GM21619 (cell line): Measurements from ENCODE around the gene TTC24.

Experiments
- ATAC-seq: cut with Tn5 transposase; IDR thresholded peaks from one replicate; pipeline ENCODE4 v1.9.1; 2021; ENCODE audit not compliant: unreplicated experiment

Gene TTC24

DNA sequence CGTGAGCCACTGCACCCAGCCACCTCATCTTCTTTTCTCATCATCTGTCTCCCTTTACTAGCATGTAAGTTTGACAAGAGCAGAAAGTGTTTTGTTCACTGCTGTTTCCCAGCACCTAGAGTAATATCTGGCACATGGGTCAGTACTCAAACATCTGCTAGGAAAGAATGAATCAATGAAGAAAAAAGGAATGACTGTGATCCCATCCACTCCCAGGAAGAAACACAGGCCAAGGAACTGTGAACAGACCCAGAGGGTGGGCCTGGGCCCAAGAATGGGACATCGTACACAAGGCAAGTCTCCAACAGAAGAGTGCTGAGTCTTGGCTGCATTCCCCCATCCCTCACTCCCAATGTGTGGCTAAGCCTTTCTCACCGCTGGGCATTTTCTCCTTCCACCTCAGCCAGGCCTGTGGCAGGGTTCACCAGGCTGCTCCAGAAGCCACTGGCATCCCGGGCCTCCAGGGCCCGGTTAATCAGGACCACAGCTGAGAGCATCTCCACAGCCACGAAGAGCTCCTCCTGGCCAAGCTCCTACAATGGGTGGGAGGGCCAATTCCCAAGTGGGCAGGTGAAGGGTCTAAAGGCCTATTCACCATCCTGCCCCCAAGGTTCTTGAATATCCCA, 25.6 kb upstream of the TTC24 start:
- ATAC-seq, result no peak

DNA sequence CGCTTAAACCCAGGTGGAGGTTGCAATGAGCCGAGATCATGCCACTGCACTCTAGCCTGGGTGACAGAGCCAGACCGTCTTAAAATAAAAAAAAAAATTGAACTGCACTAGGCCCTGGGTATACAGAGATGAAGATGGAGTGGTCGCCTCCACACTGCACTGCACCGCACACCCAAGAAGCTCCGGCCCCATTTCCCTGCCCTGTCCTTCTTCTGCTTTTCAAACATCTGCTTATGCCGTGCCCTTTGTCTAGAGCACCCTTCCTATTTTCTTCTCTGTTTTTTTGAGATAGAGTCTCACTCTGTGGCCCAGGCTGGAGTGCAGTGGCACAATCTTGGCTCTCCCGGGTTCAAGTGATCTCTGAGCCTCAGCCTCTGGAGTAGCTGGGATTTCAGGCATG, 24.6 kb upstream of the TTC24 start:
- ATAC-seq, result no peak

DNA sequence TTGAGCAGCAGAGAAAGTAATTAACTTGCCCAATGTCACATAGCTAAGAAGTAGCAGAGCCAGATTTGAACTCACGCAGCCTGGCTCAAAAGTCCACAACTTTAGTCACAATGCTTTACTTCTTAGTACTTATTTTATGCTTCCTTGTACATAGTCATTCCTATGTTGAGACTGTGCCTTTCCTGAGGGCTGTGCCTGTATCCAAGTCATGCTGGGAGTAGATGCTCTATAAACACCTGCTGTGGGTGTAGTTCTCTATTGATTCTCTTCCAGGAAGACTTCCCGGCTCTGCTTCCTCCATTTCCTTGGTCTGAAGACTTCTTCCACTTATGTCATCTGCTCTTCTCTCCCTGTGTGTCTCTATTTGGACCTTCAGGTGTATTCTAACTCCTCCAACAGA, 23.8 kb upstream of the TTC24 start:
- no peak for ATAC-seq

DNA sequence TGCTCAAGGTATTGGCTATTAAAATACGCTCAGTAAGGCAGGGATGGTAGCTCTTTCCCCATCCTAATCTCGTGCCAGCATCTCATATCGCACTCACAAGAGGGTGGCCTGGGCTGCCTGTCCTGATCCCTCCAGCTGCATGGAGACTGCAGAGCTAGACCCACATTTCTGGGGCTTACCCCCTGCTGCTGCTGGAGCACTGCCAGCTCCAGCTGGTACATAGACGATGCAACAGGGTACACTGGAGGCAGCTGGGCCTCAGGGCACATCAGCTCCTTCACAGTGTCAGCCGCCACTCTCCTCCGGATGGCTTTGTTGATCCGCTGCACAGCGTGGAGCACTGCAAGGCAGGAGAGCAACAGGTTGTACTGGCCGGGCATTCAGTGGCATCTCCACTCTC, 23.2 kb upstream of the TTC24 start:
- no peak for ATAC-seq

DNA sequence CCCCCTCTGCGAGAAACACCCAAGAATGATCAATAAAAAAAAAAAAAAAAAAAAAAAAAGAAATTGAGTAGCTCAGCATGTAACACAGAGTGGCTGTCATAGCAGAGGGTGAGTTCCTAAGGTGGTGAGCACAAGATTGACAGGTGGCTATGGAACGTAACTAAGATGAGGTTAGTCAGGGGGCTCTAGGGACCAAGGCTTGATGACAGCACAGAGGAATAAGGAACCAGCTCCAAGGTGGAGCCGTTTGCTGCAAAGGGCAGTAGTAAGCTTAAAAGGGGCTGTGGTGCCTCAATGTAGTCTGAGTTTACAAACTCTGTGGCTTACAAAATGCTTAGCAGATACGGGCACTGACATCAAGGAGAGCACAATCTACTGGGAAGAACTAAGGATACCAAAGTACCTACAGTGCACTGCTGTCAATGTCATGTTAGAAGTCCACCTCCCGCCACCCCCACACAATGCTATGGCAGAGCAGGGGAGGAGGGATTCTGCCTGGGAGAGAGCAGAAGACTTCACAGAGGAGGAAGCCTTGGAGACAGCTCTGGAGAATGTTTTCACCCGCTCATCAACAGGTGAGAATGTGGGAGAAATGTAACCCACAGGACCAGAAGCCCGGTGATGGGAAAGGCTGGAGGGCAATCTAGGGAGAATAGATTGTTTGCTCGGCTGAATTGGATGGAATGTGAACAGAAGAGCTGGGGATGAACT, 20.3 kb upstream of the TTC24 start:
- no peak for ATAC-seq

DNA sequence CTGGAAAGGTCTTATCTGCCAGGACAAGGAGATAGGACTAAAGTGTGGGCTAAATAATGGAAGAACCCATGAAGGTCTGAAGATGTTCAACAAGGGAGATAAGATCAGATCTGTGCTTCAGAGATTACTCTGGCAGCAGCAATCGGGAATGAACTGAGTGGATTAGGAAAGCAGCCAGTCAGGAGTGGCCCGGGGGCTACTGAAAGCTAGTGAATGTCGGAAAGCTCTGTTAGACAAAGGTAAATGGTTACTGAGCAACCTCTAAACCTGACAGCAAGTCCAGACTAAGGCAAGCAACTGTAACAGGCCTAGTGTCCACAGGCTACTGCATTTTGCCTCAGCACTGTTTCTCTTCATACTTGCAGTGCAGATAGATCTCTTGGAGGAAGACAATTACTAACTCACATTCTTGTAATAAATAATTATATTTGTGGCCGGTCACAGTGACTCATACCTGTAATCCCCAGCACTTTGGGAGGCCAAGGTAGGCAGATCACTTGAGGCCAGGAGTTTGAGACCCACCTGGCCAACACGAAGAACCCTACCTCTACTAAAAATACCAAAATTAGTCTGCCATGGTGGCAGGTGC, 19.6 kb upstream of the TTC24 start:
- no peak for ATAC-seq

DNA sequence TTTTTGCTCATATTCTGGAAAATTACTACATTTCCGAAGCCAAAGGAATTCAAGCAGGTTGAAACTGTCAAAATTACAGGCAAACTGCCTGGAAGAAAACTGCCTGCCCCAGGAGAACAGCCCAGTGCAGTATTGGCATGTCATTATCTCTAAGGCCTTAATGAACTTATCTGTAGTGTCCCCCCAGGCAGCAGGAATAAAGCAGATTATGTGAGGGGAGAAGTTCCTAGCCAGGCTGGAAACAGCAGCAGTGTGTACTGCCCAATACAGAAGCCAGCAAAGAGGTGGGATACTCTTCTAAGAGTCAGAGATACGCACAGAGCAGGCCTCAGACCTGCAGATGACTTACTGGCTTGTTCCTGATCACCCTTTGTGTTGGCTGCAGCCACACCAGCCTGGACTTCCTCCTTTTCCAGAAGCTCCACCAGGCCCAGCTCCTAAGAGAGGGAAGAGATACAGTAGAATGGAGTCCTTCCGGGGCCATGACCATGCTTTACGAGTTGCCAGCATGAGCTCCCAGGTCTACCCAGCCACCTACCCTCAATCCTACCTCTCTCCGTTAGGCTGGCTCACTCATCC, 18.8 kb upstream of the TTC24 start:
- ATAC-seq, result no peak

DNA sequence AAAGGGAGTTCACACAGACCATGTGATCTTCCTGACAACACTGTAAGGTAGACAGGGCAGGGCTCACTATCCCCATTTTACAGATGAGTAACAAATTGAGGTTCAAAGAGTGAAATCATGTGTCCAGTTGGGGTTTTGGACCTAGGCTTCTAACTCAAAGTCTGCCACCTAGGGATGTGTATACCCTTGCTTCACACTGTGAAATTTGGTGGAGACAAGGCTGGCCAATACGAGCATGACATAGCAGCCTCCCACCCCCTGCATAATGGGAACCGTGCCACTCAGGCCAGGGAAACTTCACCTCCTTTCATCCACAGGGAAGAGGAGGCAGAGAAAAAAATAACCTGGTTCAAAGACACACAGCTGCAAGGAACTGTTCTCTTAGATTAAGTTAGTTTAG, 14.0 kb upstream of the TTC24 start:
- ATAC-seq, result no peak

DNA sequence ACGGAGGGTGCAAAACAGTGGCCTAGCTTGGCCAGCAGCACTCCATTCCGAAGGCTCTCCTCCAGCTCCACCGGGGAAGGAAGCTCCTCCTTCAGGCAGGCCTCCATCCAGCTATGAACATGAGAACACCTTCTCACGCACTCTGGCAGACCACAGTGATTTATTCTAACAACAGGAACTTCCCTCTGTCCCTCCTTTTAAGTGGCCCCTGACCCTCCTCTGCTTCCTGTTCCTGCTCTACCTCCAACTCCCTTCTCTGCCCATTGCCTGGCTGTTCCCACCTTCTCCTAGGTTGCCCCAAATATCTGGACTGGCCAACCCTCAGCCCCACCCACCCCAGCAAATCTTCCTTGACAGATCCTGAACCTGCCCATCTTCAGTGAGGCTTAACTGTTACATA, 13.1 kb upstream of the TTC24 start:
- ATAC-seq, result no peak

DNA sequence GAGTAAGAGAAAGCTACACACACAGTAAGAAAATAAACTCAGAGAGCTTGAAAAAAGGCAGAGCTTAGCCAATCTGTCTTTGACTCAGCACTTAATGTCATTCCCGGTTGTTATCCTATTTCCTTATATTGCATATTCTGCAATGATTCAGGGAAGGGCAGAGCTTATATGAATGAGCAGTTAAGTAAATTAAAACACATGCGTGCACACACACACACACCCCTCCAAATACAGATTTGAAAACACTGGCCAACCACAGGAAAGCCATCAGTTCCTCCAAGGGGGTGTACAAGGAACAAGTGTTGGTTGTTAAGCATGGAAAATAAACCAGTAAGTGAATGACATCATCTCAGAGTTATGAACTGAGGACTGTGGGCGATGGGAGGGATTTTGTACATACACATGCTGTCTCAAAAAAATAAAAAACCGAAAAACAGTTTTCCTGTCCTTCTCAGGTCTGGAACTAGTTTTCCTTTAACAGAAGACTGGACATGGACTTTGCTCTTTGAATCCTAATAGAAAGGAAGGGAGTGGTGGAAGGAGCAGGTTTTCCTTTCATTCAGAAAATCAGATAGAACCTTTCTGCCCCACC, 8.2 kb upstream of the TTC24 start:
- no peak for ATAC-seq

DNA sequence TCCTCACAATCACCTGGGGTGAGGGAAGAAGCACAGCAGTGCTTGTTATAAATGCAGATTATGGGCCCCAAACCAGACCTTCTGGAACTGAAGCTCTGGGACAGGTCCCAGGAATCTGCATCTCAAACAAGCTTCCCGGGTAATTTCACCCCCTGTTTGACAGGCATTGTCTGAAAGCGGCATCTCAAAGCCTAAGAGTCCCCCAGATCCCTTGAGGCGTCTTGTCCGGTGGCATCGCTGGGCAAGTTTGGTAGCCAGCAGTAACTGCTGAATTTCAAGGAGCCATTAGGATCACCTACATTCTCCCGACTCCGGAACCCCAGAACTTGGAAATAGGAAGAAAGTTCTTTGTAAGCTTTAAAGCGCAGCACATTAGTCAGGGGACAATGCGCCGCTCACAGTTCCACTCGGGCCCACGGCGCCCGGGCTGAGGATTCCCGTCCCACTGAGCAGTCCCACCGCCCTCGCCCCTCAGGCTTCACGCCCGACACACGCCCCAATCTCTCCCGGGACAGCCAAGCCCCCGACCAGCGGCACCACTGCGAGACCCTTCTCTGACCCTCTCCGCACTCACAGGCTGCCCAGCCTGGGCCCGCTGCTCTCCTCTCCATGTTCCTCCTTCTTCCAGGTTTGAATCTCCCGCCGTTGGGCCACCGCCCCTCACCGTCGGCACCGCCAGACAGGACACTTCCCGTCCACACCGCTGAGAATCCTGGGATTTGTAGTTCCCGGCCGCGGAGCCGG, 7.4 kb upstream of the TTC24 start, which contains the start of gene IQGAP3:
Gene IQGAP3, minus strand, starts transcription at position 647 of the 744 bp plus-strand sequence. Its CDS starts 36 bp downstream, at position 611.
- peak; percentile 79 for ATAC-seq

DNA sequence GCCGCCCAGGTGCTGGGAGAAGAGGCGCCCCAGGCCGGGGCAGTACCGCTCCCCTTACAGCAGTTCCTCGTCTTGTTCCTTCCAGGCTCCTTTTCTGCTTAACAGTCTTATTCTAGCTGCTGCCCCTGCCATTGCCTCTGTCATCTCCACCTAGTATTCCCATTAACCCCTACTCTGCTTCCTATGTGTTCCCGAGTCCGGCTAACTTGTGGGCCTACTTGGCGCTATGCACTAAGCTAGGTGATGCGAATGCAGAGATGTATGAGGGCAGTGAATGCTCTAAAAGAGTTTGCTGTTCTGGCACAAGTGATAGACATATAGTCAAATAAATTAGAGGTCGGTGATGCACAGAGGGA, 6.9 kb upstream of the TTC24 start:
- ATAC-seq, result no peak

DNA sequence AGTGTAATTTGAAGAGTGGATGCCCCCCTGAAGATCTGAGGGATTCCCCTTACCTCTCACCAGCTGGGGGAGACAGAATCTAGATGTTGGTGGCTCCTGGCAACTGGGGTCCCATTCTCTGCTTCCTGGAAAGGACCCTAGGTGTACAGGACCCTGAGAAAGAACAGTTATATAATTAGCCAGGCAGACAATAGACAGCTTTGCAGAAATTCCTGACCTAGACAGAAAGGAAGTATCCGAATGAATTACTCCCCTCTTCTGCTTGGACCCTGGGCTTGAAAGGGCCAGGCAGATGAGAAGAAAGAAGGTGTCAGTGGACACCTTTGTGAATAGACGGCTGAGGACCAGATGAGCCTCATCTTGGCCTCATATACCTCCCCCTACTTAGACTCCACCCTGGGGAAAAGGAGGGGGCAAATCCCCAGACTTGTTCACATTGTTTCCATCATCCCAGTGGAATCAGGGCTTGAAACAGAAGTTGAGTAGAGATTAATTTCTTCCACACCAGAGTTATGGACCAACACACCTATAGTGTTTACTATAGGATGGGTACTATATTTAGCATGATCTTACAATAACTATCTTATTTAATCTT, 5.4 kb upstream of the TTC24 start:
- ATAC-seq, result no peak

DNA sequence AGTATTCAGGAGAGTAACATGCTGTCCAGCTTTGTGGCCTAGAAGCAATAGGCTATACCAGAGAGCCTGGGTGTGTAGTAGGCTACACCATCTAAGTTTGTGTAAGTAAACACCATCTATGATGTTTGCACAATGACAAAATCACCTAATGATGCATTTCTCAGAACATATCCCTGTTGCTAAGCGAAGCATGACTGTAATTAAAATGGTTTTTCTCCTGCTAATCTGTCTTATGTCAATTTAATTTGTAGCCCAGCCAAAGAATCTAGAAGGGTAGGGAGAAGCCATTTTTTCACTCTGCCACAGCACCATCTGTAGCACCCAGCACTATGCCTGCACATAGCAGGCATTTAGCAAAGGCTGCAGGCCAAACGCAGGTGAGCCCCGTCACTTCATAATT, 2.0 kb upstream of the TTC24 start:
- ATAC-seq, result no peak

DNA sequence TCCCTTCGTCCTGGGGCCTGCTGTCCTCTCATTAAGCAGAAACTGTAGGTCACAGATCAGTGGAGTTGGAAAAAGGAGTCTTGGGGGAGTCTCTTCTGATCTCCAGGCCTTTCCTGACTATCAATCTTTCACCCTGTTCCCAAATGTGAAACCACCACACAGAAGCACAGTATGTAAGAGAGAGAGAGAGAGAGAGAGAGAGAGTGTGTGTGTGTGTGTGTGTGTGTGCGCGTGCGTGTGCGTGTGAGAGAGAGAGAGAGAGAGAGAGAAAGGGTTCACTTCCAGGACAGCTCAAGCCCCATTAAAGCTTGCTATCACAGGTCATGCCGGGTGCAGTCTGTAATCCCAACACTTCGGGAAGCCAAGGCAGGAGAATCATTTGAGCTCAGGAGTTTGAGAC, 1.5 kb upstream of the TTC24 start:
- no peak for ATAC-seq

DNA sequence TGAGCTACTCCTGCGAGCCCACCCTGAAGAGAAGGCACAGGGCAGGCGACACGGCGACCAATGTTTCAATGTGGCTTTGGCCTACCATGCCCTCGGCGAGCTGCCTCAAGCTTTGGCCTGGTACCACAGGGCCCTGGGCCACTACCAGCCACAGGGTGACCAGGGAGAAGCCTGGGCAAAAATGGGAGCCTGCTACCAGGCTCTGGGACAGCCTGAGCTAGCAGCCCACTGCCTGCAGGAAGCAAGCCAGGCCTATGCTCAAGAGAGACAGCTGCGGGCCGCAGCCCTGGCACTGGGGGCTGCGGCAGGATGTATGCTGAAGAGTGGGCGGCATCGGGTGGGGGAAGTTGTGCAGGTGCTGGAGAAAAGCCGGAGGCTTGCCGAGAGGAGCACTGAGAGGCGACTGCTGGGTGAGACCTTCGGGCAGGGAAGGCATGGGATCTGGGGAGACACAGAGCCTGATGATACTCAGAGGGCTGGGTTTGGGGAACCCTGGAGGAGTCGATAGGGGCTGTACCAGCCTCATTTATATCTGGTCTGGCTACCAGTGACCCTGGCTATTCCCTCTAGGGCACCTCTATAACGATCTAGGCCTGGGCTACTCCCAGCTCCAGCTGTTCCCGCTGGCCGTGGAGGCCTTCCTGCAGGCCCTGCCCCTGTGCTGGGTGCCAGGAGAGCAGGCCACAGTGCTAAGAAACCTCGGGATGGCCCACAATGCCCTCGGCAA, 2.3 kb downstream of the TTC24 start:
- no peak for ATAC-seq

DNA sequence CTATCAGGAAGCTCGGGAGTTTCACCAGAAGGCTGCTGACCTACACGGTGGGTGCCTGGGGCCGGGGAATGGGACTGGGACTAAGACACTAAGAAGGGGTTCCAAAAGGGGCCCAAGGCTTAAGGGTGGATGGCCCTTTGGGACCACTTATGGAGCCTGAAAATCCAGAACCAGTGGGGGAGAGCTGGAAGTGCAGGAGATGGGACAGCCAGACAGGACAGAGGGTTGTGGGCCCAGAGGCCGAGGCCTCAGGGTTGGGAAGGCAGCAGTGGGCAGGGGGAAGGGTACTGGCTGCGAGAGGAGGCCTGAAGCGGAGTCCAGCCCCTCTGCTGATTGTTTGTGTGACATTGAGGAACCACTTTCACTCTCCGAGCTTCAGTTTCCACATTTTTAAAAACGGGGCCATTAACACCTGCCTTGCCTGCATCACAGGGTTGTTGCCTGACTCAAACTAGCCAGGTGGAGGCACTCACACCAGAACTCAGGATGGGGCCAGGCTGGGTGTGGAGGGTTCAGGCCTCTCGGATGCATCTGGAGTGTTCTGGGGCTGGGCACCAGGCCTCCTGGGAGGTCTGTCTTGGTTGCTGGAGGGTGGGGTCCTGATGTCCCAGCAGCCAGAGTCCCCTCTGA, 3.0 kb downstream of the TTC24 start:
- no peak for ATAC-seq

DNA sequence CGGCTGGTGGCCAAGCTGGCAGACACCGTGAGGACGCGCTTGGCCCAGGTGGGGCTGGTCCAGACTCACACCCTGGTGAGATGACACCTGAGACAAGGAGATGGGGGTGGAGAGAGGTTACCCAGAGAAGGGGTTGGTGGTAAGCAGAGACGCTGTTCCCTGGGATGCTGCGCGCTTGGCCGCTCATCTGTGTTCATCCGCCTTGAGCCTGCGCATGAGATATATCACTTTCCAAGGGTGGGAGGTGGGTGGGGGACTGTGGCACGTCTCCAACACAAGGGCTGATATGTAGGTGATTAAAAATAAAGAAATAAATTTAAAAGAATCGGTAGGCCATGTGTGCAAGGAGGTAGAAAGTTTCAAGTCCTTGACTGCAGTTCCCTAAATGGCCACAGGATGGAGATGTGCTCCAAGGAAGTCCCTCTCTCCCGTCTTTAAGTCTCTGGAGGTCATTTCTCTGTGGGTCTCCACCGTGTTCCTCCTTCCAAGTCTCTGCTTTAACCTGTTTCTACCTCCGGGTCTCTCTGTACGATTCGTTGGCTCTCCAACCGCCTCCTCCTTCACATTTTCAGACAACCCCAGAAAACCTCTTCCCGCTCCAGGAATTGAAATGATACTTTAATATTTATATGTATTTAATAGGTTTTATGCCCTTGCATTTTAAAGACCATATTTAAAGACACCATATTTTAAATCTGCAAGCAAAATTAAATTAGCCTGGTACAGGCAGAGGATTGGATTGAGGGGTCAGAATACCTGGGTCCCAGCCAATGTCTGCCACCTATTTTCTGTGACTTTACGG, 4.5 kb downstream of the TTC24 start:
- no peak for ATAC-seq

DNA sequence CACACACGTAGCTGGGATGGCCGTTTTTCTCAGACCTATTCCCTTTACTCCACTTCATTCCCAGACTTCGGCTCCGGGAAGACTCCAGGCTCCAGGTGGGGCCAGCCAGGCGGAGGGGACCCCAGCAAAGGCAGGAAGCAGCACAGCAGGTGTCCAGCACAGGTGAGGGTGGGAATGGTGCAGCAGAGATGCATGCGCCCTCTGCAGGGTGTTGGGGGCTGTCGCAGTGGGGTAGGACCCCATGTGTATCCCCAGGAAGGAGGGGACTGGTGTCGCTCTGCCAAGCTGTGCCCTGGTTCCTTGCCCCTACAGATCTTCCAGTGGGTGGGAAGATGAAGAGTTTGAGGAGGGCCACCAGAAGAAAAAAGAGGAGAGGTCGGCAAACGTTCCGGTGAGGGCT, 5.3 kb downstream of the TTC24 start:
- ATAC-seq, result no peak
